Vagina (tissue), 2 donors: ENCODE data around the gene CENPB.

Experiments used
- POLR2A ChIP-seq, 2 donors: fragments of 450-650 bp; IDR thresholded peaks; one replicate each; pipeline ENCODE4 v1.6.1; 2017; ENCODE audit warnings: antibody characterized with exemption in 2 of 2, mild to moderate bottlenecking in 2 of 2, moderate library complexity in 2 of 2
- TF ChIP-seq, protein P1 (sequence below), 3 experiments: fragments of 450-650 bp in 2 of 3; fragments of 200-600 bp in 1 of 3; sonication (generic) in 1 of 3; IDR thresholded peaks; one replicate each; pipeline ENCODE4 v1.5.1; 2017 to 2019; ENCODE audit warnings: antibody characterized with exemption in 3 of 3, mild to moderate bottlenecking in 2 of 3, moderate library complexity in 2 of 3

DNA sequence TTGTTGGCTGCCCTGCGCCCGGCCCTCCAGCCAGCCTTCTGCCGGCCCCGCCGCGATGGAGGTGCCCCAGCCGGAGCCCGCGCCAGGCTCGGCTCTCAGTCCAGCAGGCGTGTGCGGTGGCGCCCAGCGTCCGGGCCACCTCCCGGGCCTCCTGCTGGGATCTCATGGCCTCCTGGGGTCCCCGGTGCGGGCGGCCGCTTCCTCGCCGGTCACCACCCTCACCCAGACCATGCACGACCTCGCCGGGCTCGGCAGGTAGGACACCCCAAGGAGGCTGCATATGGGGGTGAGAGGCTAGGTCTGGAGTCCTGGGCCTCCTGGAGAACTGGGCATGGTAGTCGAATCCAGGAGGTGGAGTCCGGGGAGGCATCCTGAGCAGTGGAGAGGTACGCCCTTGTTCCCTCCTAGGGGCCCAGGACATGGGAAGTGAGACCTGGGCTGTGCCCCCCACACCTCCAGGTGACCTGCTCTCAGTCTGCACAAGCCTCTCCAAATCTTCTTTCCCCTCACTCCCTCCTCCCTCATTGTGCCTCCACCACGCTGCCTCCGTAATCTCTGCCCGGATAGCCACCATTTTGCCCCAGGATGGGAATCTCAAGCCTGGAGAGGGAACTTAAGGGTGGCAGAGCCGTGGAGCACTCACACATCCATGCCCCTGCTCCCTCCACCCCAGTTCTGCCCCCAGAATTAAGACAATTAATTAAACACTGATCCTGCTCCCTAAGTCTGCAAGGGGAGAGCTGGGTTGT lies 10.1 kb upstream of the CENPB start:
- TF ChIP-seq, protein P1, sequence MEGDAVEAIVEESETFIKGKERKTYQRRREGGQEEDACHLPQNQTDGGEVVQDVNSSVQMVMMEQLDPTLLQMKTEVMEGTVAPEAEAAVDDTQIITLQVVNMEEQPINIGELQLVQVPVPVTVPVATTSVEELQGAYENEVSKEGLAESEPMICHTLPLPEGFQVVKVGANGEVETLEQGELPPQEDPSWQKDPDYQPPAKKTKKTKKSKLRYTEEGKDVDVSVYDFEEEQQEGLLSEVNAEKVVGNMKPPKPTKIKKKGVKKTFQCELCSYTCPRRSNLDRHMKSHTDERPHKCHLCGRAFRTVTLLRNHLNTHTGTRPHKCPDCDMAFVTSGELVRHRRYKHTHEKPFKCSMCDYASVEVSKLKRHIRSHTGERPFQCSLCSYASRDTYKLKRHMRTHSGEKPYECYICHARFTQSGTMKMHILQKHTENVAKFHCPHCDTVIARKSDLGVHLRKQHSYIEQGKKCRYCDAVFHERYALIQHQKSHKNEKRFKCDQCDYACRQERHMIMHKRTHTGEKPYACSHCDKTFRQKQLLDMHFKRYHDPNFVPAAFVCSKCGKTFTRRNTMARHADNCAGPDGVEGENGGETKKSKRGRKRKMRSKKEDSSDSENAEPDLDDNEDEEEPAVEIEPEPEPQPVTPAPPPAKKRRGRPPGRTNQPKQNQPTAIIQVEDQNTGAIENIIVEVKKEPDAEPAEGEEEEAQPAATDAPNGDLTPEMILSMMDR (IDR thresholded peaks at IDR 0.05): no peak
- TF ChIP-seq POLR2A (IDR thresholded peaks at IDR 0.05): no peak
